Hepatocyte (in vitro differentiated cells): ENCODE measurements around the gene CATSPER1.

Experiments used
- EZH2 ChIP-seq: fragments of 200-600 bp; sonication (generic); IDR thresholded peaks from 2 replicates; pipeline ENCODE4 v1.6.1; 2016; ENCODE audit warnings: antibody characterized with exemption, mild to moderate bottlenecking, borderline replicate concordance
- TF ChIP-seq, protein P1 (sequence below): fragments of 200-600 bp; sonication (generic); IDR thresholded peaks from 2 replicates; pipeline ENCODE4 v1.5.1; 2016; ENCODE audit warnings: antibody characterized with exemption, mild to moderate bottlenecking; ENCODE audit not compliant: poor library complexity

DNA sequence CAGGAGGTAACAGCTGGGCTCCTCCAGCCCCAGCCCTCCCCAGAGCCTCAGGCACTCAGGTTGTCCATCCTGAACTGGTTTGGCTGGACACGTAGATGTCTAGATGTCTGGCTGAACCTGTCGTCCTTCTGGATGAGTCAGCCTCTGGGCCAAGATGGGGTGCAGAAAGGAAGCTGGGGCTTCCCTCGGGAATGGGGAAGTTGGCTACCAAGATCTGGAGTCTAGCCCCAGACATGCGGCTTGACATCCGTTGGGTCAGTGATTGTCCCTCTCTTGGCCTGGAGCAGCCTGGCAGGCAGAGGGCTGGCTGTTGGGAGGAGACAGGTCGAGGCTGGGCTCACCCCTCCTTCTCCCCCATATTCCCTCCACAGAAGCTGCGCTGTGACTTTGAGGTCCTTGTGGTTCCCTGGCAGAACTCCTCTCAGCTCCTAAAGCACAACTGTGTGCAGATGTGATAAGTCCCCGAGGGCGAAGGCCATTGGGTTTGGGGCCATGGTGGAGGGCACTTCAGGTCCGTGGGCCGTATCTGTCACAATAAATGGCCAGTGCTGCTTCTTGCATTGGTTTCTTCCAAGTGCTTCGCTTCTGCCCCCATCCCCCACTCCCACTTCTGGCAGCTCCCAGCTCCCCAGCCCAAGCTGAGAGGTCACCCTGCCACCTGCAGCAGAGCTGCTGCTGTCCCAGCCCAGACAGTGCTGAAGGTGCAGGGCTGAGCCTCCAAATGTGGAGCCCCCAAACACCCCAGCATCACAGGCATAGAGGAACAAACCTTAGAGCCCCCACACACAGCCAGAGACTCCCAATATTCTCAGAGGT, 13.1 kb downstream of the CATSPER1 start:
- TF ChIP-seq EZH2, result no peak
- TF ChIP-seq, protein P1, sequence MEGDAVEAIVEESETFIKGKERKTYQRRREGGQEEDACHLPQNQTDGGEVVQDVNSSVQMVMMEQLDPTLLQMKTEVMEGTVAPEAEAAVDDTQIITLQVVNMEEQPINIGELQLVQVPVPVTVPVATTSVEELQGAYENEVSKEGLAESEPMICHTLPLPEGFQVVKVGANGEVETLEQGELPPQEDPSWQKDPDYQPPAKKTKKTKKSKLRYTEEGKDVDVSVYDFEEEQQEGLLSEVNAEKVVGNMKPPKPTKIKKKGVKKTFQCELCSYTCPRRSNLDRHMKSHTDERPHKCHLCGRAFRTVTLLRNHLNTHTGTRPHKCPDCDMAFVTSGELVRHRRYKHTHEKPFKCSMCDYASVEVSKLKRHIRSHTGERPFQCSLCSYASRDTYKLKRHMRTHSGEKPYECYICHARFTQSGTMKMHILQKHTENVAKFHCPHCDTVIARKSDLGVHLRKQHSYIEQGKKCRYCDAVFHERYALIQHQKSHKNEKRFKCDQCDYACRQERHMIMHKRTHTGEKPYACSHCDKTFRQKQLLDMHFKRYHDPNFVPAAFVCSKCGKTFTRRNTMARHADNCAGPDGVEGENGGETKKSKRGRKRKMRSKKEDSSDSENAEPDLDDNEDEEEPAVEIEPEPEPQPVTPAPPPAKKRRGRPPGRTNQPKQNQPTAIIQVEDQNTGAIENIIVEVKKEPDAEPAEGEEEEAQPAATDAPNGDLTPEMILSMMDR, result no peak
